Mucosa of rectum (tissue), 2 donors: ENCODE data around the gene VSTM5.

Source experiments
- H3K27ac ChIP-seq, 2 donors: one replicate each; pipeline ENCODE4 v1.7.0; 2013; ENCODE audit warnings: inconsistent platforms in 2 of 2, low read depth in 2 of 2, low read length in 2 of 2
- H3K27me3 ChIP-seq, 2 donors: one replicate each; pipeline ENCODE4 v1.7.0; 2013; ENCODE audit warnings: low read length in 2 of 2; ENCODE audit not compliant: control insufficient read depth in 2 of 2, insufficient read depth in 2 of 2
- H3K36me3 ChIP-seq, 2 donors: one replicate each; pipeline ENCODE4 v1.7.0; 2013; ENCODE audit warnings: low read length in 2 of 2; ENCODE audit not compliant: control insufficient read depth in 2 of 2, insufficient read depth in 2 of 2
- H3K4me1 ChIP-seq, 2 donors: one replicate each; pipeline ENCODE4 v1.7.0; 2013; ENCODE audit warnings: low read length in 2 of 2, mild to moderate bottlenecking in 1 of 2; ENCODE audit not compliant: control insufficient read depth in 2 of 2, insufficient read depth in 2 of 2
- H3K4me3 ChIP-seq, 2 donors: one replicate each; pipeline ENCODE4 v1.7.0; 2013; ENCODE audit warnings: low read length in 2 of 2
- H3K9ac ChIP-seq, 2 donors: one replicate each; pipeline ENCODE4 v1.7.0; 2013; ENCODE audit warnings: low read length in 2 of 2, low read depth in 1 of 2, mild to moderate bottlenecking in 1 of 2
- H3K9me3 ChIP-seq, 2 donors: one replicate each; pipeline ENCODE4 v1.7.0; 2013; ENCODE audit warnings: low read length in 2 of 2; ENCODE audit not compliant: control insufficient read depth in 2 of 2
- donor health status: healthy.
- donor health status: Normal muscosa, but diverticular disease.

Gene VSTM5

GRCh38 chr11:93861808-93862207 lies 11.4 kb upstream of the VSTM5 start:
- no peak overlapping the region for H3K27ac ChIP-seq
- no peaks in the 10 kb centered on the region for H3K36me3 ChIP-seq
- H3K4me1 ChIP-seq = no peaks in the 10 kb centered on the region
- H3K9me3 ChIP-seq = no peaks in the 10 kb centered on the region
- H3K27me3 ChIP-seq = no peaks in the 10 kb centered on the region
- H3K9ac ChIP-seq = no peak overlapping the region
- H3K4me3 ChIP-seq = no peak overlapping the region

- Histone ChIP-seq H3K4me1 (no peaks in the 10 kb centered on the region), H3K9me3 (no peaks in the 10 kb centered on the region), H3K36me3 (no peaks in the 10 kb centered on the region), H3K27ac (no peak overlapping the region), H3K27me3 (no peaks in the 10 kb centered on the region), H3K4me3 (no peak overlapping the region), H3K9ac (no peak overlapping the region)
Observed at GRCh38 chr11:93858121-93858775, 7.8 kb upstream of the VSTM5 start.

- H3K36me3 ChIP-seq = no peaks in the 10 kb centered on the region
- no peaks in the 10 kb centered on the region for H3K9me3 ChIP-seq
- no peak overlapping the region for H3K9ac ChIP-seq
- no peak overlapping the region for H3K4me3 ChIP-seq
- no peaks in the 10 kb centered on the region for H3K27me3 ChIP-seq
- H3K27ac ChIP-seq = no peak overlapping the region
- H3K4me1 ChIP-seq = no peaks in the 10 kb centered on the region
Observed at GRCh38 chr11:93857413-93858120, 7.1 kb upstream of the VSTM5 start.

GRCh38 chr11:93852242-93852641 lies 1.8 kb upstream of the VSTM5 start:
- Histone ChIP-seq H3K36me3 (no peaks in the 10 kb centered on the region), H3K27ac (no peak overlapping the region)

GRCh38 chr11:93849751-93850593 lies 446 bp downstream of the VSTM5 start:
- Histone ChIP-seq H3K9ac (peak overlapping the region; percentile 32 to 63), H3K4me1 (peaks cover 3 to 6% of the 10 kb centered on the region in 2 donors), H3K4me3 (peak overlapping the region; percentile 58 to 59), H3K36me3 (no peaks in the 10 kb centered on the region), H3K27ac (peak overlapping the region; percentile 78 to 85), H3K9me3 (no peaks in the 10 kb centered on the region), H3K27me3 (no peaks in the 10 kb centered on the region)

More at GRCh38 chr11:93852242-93852641, 1.8 kb upstream of the VSTM5 start:
- H3K9me3 ChIP-seq = no peaks in the 10 kb centered on the region
- no peaks in the 10 kb centered on the region for H3K27me3 ChIP-seq
- no peak overlapping the region for H3K9ac ChIP-seq
- H3K4me3 ChIP-seq = no peak overlapping the region
- H3K4me1 ChIP-seq = peaks cover 3 to 6% of the 10 kb centered on the region in 2 donors

GRCh38 chr11:93849201-93849600 lies 1.2 kb downstream of the VSTM5 start:
- peak overlapping the region in 1 of 2 donors; percentile 63 for H3K9ac ChIP-seq
- peak overlapping the region; percentile 78 to 85 for H3K27ac ChIP-seq
- H3K4me3 ChIP-seq = no peak overlapping the region

GRCh38 chr11:93846411-93846810 lies 4.0 kb downstream of the VSTM5 start:
- no peaks in the 10 kb centered on the region for H3K36me3 ChIP-seq
- H3K9ac ChIP-seq = no peak overlapping the region
- no peak overlapping the region for H3K27ac ChIP-seq
- H3K4me3 ChIP-seq = no peak overlapping the region
- no peaks in the 10 kb centered on the region for H3K27me3 ChIP-seq
- H3K9me3 ChIP-seq = no peaks in the 10 kb centered on the region
- H3K4me1 ChIP-seq = peaks cover 6 to 7% of the 10 kb centered on the region in 2 donors

More at GRCh38 chr11:93849201-93849600, 1.2 kb downstream of the VSTM5 start:
- H3K36me3 ChIP-seq = no peaks in the 10 kb centered on the region
- H3K27me3 ChIP-seq = no peaks in the 10 kb centered on the region
- peaks cover 3 to 6% of the 10 kb centered on the region in 2 donors for H3K4me1 ChIP-seq
- H3K9me3 ChIP-seq = no peaks in the 10 kb centered on the region

GRCh38 chr11:93845181-93846092 lies 5.0 kb downstream of the VSTM5 start:
- Histone ChIP-seq H3K4me3 (no peak overlapping the region), H3K9me3 (no peaks in the 10 kb centered on the region), H3K36me3 (no peaks in the 10 kb centered on the region), H3K27me3 (no peaks in the 10 kb centered on the region), H3K4me1 (peaks cover 4 to 7% of the 10 kb centered on the region in 2 donors), H3K27ac (no peak overlapping the region), H3K9ac (no peak overlapping the region)

GRCh38 chr11:93844568-93844967 lies 5.8 kb downstream of the VSTM5 start:
- Histone ChIP-seq H3K36me3 (no peaks in the 10 kb centered on the region), H3K4me3 (no peak overlapping the region), H3K9me3 (no peaks in the 10 kb centered on the region), H3K9ac (no peak overlapping the region), H3K27me3 (no peaks in the 10 kb centered on the region), H3K27ac (no peak overlapping the region), H3K4me1 (peaks cover 2 to 6% of the 10 kb centered on the region in 2 donors)
